GM12873 (cell line): Measurements from ENCODE around the gene MYPN.

Experiments
- TF ChIP-seq, protein P1 (sequence below): IDR thresholded peaks from 2 replicates; pipeline ENCODE4 v1.5.1; 2012; ENCODE audit warnings: low read depth, mild to moderate bottlenecking, moderate library complexity, low read length, control low read depth; ENCODE audit not compliant: insufficient read depth; ENCODE audit errors: missing control alignments

MYPN gene

DNA sequence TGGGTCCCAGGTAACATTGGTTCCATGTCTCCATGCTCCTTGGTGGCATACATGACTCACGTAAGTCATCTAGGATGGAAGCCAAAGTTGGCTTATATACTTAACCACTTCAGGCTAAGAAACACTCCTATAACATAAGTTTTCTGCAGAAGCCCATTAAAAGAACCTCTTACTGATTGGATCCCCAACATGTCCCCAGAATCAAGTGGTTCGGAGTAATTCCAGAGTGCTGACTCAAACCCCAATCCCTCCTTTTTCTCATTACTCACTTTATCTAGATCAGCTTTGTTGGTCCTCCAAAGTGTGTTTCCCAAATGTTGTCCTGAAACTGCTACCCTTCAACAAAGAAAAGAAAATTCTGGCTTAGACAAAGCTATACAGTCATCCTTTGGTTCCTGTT, 132.8 kb downstream of the MYPN start:
- TF ChIP-seq, protein P1, sequence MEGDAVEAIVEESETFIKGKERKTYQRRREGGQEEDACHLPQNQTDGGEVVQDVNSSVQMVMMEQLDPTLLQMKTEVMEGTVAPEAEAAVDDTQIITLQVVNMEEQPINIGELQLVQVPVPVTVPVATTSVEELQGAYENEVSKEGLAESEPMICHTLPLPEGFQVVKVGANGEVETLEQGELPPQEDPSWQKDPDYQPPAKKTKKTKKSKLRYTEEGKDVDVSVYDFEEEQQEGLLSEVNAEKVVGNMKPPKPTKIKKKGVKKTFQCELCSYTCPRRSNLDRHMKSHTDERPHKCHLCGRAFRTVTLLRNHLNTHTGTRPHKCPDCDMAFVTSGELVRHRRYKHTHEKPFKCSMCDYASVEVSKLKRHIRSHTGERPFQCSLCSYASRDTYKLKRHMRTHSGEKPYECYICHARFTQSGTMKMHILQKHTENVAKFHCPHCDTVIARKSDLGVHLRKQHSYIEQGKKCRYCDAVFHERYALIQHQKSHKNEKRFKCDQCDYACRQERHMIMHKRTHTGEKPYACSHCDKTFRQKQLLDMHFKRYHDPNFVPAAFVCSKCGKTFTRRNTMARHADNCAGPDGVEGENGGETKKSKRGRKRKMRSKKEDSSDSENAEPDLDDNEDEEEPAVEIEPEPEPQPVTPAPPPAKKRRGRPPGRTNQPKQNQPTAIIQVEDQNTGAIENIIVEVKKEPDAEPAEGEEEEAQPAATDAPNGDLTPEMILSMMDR: no peak

DNA sequence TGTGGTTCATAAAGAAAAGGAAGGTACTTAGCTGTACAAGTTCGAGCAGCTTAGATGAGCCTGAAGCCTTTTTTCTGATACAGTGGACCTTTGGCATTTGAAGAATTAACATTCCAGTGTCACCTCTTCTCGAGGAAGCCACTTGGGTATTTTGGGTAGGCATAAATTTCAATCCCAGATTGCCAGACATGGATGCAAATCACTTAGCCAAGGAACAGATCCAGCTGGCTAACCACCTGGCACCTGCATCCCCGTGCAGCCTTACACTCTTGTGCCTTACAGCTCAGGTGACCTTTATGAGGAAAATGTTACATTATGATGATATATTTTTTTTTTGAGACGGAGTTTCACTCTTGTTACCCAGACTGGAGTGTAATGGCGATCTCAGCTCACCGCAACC, 138.6 kb downstream of the MYPN start:
- TF ChIP-seq, protein P1: no peak

DNA sequence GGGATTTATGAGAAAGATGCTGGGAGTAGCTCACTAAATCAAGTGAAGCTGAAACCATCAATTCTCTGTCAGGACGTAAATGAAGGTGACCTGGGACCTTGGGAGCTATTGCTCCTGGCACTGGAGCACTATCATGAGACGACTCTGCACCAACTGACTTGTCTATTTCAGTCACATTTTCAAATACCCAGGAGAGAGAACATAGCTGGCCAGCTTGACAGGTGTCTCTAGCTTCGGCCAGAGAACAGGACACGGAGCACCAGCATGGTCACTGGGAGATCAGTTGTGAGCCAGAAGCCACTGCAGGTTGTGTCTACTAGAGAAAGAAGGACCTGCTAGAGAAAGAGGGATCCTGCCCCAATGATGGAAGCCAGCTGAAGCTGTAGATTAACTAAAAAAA, 140.0 kb downstream of the MYPN start:
- TF ChIP-seq, protein P1: no peak

DNA sequence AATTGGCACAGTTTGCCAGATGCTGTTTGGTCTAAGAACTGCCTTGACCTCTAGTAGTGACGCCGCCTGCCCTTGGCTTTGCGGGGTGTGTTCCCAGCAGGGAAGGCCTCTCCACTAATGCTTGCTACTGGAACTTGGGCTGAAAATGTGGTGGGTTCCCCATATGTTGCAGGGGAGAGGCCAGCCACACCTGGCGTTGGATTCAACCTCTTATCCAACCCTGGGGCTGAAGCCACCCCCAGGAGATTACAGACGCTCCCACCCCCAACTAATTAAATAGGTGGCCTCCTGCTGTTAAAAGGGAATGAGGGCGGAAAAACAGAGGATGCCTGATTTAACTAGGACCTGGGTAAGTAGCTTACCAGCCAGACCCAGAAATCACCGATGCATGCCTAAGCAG, 141.9 kb downstream of the MYPN start:
- TF ChIP-seq, protein P1: no peak

DNA sequence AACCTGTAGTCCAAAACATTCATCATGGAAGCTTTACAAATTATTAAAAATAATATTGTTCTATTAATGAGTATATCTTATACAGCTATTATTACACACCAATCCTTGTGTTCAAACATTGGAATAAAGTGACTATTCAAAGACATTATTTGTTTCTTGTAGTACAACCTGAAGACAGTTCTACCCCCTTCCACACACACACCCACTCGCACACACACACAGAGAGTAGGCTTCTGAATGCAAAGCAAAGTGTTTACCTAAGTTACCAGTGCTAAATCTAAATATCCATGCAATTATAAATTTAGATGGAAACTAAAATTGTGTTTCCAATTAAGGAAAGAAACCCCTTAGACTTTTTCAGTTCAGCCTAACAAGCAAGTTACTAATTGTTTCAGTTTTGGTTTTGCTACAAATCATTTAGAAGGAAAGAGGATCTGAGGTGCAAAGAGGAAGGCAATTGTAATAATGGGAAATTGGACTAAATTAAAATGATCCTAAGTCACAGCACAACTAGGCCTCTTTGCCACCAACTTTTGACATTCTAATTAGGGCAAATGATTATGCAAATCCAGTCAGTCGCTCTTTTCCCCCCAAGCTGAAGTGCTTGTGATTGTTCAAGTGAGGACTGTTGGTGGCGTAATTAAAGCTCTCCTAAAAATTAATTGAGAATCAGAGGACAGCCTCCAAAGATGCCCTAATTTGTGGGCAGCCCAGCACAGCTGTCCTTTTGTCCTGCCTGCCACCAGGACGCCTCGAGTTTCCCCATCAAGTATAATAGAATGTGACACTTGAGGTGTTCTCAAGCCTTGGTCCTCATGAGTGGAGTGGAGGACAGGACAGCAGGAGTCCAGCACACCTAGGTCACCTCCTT, 142.6 kb downstream of the MYPN start:
- TF ChIP-seq, protein P1: no peak

DNA sequence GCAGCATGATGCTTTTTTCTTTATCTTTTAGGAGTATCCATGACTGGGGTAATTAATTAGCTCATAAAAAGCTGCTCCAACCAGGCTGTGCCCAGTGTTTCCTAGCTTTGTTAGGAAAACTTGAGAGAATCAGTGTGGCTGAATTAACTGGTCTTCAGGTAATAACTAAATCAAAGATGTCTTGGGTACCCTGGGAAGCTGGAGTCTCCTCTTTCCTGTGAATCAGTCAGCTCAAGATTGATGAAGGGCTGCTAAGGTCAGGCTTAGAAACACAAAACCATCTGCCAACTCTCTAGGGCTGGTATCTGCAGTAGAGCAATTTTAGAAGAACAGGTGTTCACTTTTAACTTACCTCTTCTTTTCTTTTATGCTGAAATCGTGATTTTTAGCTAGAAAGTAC, 144.1 kb downstream of the MYPN start:
- TF ChIP-seq, protein P1: no peak

DNA sequence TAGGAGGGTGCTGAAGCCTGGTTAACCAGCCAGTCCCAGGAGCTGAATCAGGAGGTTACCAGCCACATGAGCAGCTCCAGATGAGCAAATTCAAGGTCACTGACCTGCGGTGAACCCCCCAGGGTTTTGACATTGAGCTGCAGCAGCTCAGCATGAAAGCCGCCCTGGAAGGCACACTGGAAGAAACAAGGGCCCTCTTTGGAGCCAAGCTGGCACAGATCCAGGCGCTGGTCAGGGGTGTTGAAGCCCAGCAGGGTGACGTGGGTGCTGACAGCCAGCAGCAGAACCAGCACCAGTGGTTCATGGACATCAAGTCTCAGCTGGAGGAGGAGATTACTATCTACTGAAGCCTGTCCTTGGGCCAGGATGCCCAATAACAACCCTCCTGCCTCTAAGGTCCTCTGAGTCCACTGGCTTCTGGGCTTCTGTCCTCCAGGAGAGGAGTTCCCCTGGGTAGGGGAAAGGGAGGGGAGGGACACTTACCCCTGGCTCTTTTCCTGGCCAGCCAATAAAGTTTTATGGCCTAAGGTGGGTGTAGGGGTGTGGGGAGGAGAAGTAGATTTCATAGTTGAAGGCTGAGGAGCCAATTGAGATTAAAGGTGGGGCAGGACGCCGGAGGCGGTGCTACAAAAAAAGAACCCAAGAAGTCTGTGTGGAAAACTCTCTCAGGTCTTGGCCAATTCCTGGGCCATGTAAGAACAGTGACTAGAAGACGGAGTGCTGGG, 152.0 kb downstream of the MYPN start:
- TF ChIP-seq, protein P1: no peak
